K562 (cell line): ENCODE measurements around the gene STK32C.

Experiments used
- GTF2F1 ChIP-seq: IDR thresholded peaks from 2 replicates; pipeline ENCODE4 v1.6.1; 2011; ENCODE audit warnings: low read depth, low read length, improper control_type of control experiment
- HNRNPK ChIP-seq: fragments of 200-400 bp; formaldehyde crosslinking; IDR thresholded peaks from one replicate; pipeline ENCODE4 v1.6.1; 2018; ENCODE audit warnings: mild to moderate bottlenecking, low read depth, low read length; ENCODE audit not compliant: poor library complexity, severe bottlenecking
- IRF2 ChIP-seq: sonication (generic); formaldehyde crosslinking; IDR thresholded peaks from 2 replicates; pipeline ENCODE4 v1.8.1; 2022; ENCODE audit warnings: mild to moderate bottlenecking, missing genetic modification reagents
- MAZ ChIP-seq, 2 experiments: fragments of 450-650 bp in 1 of 2; sonication (generic) in 1 of 2; formaldehyde crosslinking; IDR thresholded peaks in 1 of 2; conservative IDR thresholded peaks in 1 of 2; 2 replicates each; pipeline versions ENCODE4 v1.4.0 to v1.5.0; 2020; ENCODE audit warnings: mild to moderate bottlenecking in 1 of 2, missing genetic modification reagents in 1 of 2
- PHF21A ChIP-seq: fragments of 450-650 bp; IDR thresholded peaks from 2 replicates; pipeline ENCODE4 v1.6.1; 2017; ENCODE audit warnings: low read depth, borderline replicate concordance
- POLR2A ChIP-seq: fragments of 450-650 bp; conservative IDR thresholded peaks from 2 replicates; pipeline ENCODE4 v1.6.1; 2016
- RBBP5 ChIP-seq: fragments of 200-600 bp; sonication (generic); IDR thresholded peaks from 2 replicates; pipeline ENCODE4 v1.6.1; 2012; ENCODE audit warnings: borderline replicate concordance, mild to moderate bottlenecking, low read length, control low read depth, inconsistent platforms; ENCODE audit not compliant: insufficient read depth, poor library complexity, severe bottlenecking
- ZBTB1 ChIP-seq: sonication (generic); formaldehyde crosslinking; IDR thresholded peaks from 2 replicates; pipeline ENCODE4 v1.8.1; 2023; ENCODE audit warnings: missing genetic modification reagents, low read depth, mild to moderate bottlenecking, borderline replicate concordance
- ZNF143 ChIP-seq: sonication (generic); formaldehyde crosslinking; IDR thresholded peaks from 2 replicates; pipeline ENCODE4 v1.9.0; 2022; ENCODE audit warnings: mild to moderate bottlenecking, missing genetic modification reagents
- TF ChIP-seq, protein P1 (sequence below), 3 experiments: IDR thresholded peaks in 2 of 3; conservative IDR thresholded peaks in 1 of 3; 2 replicates each; pipeline ENCODE4 v1.5.1; 2011 to 2012; ENCODE audit warnings: low read length in 3 of 3, mild to moderate bottlenecking in 3 of 3, control low read depth in 2 of 3, improper control_type of control experiment in 1 of 3, inconsistent platforms in 1 of 3, low read depth in 1 of 3, mixed read lengths in 1 of 3, moderate library complexity in 1 of 3; ENCODE audit not compliant: insufficient read depth in 2 of 3
- TF ChIP-seq, protein P2 (sequence below): fragments of 200-800 bp; sonication (Bioruptor generic); IDR thresholded peaks from 2 replicates; pipeline ENCODE4 v1.6.1; 2016; ENCODE audit warnings: missing genetic modification characterization, missing compliant biosample characterization
- TF ChIP-seq, protein P3 (sequence below): sonication (generic); formaldehyde crosslinking; IDR thresholded peaks from 2 replicates; pipeline ENCODE4 v1.9.0; 2022; ENCODE audit warnings: mild to moderate bottlenecking, missing genetic modification reagents

DNA sequence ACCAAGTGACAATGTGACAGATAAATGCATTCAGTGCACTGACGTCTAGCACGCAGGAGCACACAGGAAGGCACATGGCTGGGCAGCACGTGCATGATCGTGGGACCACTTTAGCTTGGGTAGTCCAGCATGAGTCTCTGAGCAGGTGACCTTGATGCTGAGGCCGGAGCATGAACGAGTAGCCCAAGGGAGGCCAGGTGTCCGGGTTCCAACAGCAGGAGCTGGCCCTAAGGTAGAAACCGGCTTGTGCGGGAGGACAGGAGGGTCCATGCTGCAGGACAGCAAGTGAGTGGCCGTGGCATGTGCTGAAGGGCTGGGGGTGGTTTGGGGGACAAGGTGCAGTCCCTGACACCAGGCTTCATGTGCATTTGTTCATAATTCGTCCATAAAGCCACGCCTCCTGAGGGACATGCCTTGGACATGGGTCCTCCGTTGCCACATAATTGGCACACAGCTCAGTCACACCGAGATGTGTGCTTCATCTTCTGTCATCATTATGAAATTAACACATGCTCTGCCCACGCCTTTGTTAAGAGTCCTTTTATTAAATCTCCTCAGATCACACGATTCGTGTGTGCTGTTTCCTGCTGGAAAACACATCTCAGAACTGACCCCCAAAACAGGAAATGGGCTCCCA is 3.1 kb upstream of the STK32C start:
- TF ChIP-seq MAZ (CRISPR knock-in tag; conservative IDR thresholded peaks at IDR 0.05 in 1 of 2, IDR thresholded peaks at IDR 0.05 in 1 of 2) (no peak), HNRNPK (no peak), PHF21A (no peak), ZBTB1 (no peak), RBBP5 (no peak), GTF2F1 (no peak), POLR2A (no peak), IRF2 (CRISPR knock-in tag) (no peak), ZNF143 (CRISPR knock-in tag) (no peak)
- TF ChIP-seq, protein P1, sequence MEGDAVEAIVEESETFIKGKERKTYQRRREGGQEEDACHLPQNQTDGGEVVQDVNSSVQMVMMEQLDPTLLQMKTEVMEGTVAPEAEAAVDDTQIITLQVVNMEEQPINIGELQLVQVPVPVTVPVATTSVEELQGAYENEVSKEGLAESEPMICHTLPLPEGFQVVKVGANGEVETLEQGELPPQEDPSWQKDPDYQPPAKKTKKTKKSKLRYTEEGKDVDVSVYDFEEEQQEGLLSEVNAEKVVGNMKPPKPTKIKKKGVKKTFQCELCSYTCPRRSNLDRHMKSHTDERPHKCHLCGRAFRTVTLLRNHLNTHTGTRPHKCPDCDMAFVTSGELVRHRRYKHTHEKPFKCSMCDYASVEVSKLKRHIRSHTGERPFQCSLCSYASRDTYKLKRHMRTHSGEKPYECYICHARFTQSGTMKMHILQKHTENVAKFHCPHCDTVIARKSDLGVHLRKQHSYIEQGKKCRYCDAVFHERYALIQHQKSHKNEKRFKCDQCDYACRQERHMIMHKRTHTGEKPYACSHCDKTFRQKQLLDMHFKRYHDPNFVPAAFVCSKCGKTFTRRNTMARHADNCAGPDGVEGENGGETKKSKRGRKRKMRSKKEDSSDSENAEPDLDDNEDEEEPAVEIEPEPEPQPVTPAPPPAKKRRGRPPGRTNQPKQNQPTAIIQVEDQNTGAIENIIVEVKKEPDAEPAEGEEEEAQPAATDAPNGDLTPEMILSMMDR (IDR thresholded peaks at IDR 0.05 in 2 of 3, conservative IDR thresholded peaks at IDR 0.05 in 1 of 3; ENCODE audit: insufficient read depth in 2 of 3, low read depth in 1 of 3, low read length in 3 of 3): no peak
- TF ChIP-seq, protein P2, sequence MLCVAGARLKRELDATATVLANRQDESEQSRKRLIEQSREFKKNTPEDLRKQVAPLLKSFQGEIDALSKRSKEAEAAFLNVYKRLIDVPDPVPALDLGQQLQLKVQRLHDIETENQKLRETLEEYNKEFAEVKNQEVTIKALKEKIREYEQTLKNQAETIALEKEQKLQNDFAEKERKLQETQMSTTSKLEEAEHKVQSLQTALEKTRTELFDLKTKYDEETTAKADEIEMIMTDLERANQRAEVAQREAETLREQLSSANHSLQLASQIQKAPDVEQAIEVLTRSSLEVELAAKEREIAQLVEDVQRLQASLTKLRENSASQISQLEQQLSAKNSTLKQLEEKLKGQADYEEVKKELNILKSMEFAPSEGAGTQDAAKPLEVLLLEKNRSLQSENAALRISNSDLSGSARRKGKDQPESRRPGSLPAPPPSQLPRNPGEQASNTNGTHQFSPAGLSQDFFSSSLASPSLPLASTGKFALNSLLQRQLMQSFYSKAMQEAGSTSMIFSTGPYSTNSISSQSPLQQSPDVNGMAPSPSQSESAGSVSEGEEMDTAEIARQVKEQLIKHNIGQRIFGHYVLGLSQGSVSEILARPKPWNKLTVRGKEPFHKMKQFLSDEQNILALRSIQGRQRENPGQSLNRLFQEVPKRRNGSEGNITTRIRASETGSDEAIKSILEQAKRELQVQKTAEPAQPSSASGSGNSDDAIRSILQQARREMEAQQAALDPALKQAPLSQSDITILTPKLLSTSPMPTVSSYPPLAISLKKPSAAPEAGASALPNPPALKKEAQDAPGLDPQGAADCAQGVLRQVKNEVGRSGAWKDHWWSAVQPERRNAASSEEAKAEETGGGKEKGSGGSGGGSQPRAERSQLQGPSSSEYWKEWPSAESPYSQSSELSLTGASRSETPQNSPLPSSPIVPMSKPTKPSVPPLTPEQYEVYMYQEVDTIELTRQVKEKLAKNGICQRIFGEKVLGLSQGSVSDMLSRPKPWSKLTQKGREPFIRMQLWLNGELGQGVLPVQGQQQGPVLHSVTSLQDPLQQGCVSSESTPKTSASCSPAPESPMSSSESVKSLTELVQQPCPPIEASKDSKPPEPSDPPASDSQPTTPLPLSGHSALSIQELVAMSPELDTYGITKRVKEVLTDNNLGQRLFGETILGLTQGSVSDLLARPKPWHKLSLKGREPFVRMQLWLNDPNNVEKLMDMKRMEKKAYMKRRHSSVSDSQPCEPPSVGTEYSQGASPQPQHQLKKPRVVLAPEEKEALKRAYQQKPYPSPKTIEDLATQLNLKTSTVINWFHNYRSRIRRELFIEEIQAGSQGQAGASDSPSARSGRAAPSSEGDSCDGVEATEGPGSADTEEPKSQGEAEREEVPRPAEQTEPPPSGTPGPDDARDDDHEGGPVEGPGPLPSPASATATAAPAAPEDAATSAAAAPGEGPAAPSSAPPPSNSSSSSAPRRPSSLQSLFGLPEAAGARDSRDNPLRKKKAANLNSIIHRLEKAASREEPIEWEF: no peak
- TF ChIP-seq, protein P3, sequence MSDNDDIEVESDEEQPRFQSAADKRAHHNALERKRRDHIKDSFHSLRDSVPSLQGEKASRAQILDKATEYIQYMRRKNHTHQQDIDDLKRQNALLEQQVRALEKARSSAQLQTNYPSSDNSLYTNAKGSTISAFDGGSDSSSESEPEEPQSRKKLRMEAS (CRISPR knock-in tag): no peak
